CD4-positive, alpha-beta T cell treated with Interleukin-4 for 1 hour (primary cell): ENCODE measurements around the gene LRSAM1.

Source experiments
- DNase-seq, 2 donors: peaks; one replicate each; pipeline ENCODE4 v3.0.0-alpha.2; 2020 to 2022

LRSAM1 gene

GRCh38 chr9:127537792-127538191 is 86.5 kb downstream of the LRSAM1 start:
- no peak for DNase-seq

GRCh38 chr9:127538849-127539258 is 87.5 kb downstream of the LRSAM1 start:
- DNase-seq = no peak

- no peak for DNase-seq
These were observed 88.1 kb downstream of the LRSAM1 start for GRCh38 chr9:127539259-127539981.

- no peak for DNase-seq
These were observed 88.8 kb downstream of the LRSAM1 start for GRCh38 chr9:127539982-127540663.

GRCh38 chr9:127540664-127541041 is 89.3 kb downstream of the LRSAM1 start:
- no peak for DNase-seq

GRCh38 chr9:127541176-127541575 is 89.9 kb downstream of the LRSAM1 start:
- DNase-seq = no peak

GRCh38 chr9:127541865-127542264 is 90.6 kb downstream of the LRSAM1 start:
- no peak for DNase-seq

- no peak for DNase-seq
These were observed 91.9 kb downstream of the LRSAM1 start for GRCh38 chr9:127543221-127543620.

GRCh38 chr9:127543973-127544533 is 92.7 kb downstream of the LRSAM1 start:
- no peak for DNase-seq

GRCh38 chr9:127545196-127546124 is 94.2 kb downstream of the LRSAM1 start:
- no peak for DNase-seq

GRCh38 chr9:127546125-127546832 is 95.0 kb downstream of the LRSAM1 start:
- no peak for DNase-seq

- DNase-seq = no peak
These were observed 97.1 kb downstream of the LRSAM1 start for GRCh38 chr9:127548352-127548881.

GRCh38 chr9:127549218-127549617 is 97.9 kb downstream of the LRSAM1 start:
- no peak for DNase-seq

GRCh38 chr9:127549751-127550150 is 98.4 kb downstream of the LRSAM1 start:
- DNase-seq = no peak

- DNase-seq = no peak
These were observed 99.0 kb downstream of the LRSAM1 start for GRCh38 chr9:127550282-127550681.

GRCh38 chr9:127550751-127551150 is 99.4 kb downstream of the LRSAM1 start:
- DNase-seq = no peak
